HEK293T (cell line): ENCODE measurements around the gene EVA1A.

Experiments used
- ARNT ChIP-seq: fragments of 450-650 bp; IDR thresholded peaks from 2 replicates; pipeline ENCODE4 v1.6.1; 2017; ENCODE audit warnings: mild to moderate bottlenecking
- PKNOX1 ChIP-seq: fragments of 450-650 bp; IDR thresholded peaks from 2 replicates; pipeline ENCODE4 v1.6.1; 2016

- TF ChIP-seq ARNT (no peak), PKNOX1 (no peak)
Measured at GRCh38 chr2:75587954-75588587, 27.3 kb upstream of the EVA1A start.
